ENCODE results near the gene PGAM1.

- TF ChIP-seq, protein P1, sequence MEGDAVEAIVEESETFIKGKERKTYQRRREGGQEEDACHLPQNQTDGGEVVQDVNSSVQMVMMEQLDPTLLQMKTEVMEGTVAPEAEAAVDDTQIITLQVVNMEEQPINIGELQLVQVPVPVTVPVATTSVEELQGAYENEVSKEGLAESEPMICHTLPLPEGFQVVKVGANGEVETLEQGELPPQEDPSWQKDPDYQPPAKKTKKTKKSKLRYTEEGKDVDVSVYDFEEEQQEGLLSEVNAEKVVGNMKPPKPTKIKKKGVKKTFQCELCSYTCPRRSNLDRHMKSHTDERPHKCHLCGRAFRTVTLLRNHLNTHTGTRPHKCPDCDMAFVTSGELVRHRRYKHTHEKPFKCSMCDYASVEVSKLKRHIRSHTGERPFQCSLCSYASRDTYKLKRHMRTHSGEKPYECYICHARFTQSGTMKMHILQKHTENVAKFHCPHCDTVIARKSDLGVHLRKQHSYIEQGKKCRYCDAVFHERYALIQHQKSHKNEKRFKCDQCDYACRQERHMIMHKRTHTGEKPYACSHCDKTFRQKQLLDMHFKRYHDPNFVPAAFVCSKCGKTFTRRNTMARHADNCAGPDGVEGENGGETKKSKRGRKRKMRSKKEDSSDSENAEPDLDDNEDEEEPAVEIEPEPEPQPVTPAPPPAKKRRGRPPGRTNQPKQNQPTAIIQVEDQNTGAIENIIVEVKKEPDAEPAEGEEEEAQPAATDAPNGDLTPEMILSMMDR (IDR thresholded peaks at IDR 0.05; ENCODE audit: low read length) = no peak
- TF ChIP-seq EZH2 (IDR thresholded peaks at IDR 0.05; ENCODE audit: borderline replicate concordance, low read length) = no peak
These were observed 18.2 kb downstream of the PGAM1 start for GRCh38 chr10:97444212-97444611.

Data from OCI-LY1 (cell line).